Ascending aorta (tissue), 2 donors: Measurements from ENCODE around the gene GSPT2. TPM values are rescaled to one million over a fixed set of nuclear protein-coding genes. Genes with fewer than 3 reads are reported as not detected.
A peak's percentile ranks its signal among the peaks of the same experiment; 100 is the strongest.

ENCODE experiments used
- DNase-seq, 2 donors: peaks; one replicate each; pipeline ENCODE4 v3.0.0-alpha.2; 2019; ENCODE audit warnings: low spot score in 2 of 2
- H3K27ac ChIP-seq, 2 donors: fragments of 200-600 bp; sonication (generic); one replicate each; pipeline ENCODE4 v1.5.1; 2016 to 2017; ENCODE audit warnings: mild to moderate bottlenecking in 1 of 2
- H3K27me3 ChIP-seq: fragments of 200-600 bp; sonication (generic); one replicate; pipeline ENCODE4 v1.5.1; 2017
- H3K36me3 ChIP-seq, 2 donors: fragments of 200-600 bp; sonication (generic); one replicate each; pipeline ENCODE4 v1.5.1; 2016
- H3K4me1 ChIP-seq, 2 donors: fragments of 200-600 bp; sonication (generic); one replicate each; pipeline ENCODE4 v1.5.1; 2016 to 2017; ENCODE audit warnings: mild to moderate bottlenecking in 1 of 2
- H3K4me3 ChIP-seq, 2 donors: fragments of 200-600 bp; sonication (generic); one replicate each; pipeline ENCODE4 v1.5.1; 2016 to 2017; ENCODE audit warnings: mild to moderate bottlenecking in 1 of 2
- H3K9me3 ChIP-seq, 2 donors: fragments of 200-600 bp; sonication (generic); one replicate each; pipeline ENCODE4 v1.5.1; 2016
- CTCF ChIP-seq, 3 experiments: fragments of 200-600 bp in 2 of 3; fragments of 450-650 bp in 1 of 3; sonication (generic) in 2 of 3; IDR thresholded peaks; one replicate each; pipeline ENCODE4 v1.5.1; 2016 to 2019; ENCODE audit warnings: antibody characterized with exemption in 3 of 3, mild to moderate bottlenecking in 1 of 3, moderate library complexity in 1 of 3
- intact Hi-C: fragments of 100-400 bp; cut with DNase I; formaldehyde crosslinking; loops from one replicate; pipeline ENCODE4 v1.15.1; 2023
- total RNA-seq: library from RNA; depleted of rRNA; stranded (reverse); fragments of >200 nt; gene quantifications from one replicate; pipeline ENCODE4 v1.1.0, GENCODE V29; 2016

GSPT2 gene
- total RNA-seq, 1 donor from 2014 or later, result 2.9 TPM

DNA sequence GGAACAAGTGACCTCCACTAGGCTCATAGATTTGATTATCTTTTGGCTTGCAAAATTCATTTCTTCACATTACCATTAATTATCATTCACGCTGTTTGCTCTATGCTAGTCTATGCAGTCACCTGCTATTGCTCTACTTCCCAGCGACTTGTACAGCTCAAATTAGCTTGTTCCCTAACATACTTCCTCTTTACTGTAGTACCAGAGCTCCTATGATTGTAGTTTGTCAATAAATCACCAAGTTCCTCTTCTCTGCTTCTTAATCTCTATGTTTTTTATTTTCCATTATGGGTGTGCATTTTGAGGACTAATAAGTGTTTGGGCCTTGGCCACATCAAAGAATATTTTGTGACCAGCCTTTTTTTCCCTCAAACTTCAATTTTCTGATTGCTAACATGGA lies 6.2 kb upstream of the GSPT2 start:
- no peak overlapping the region for H3K27ac ChIP-seq
- H3K36me3 ChIP-seq, result no peaks in the 10 kb centered on the region
- H3K4me3 ChIP-seq, result no peak overlapping the region
- no peak for TF ChIP-seq CTCF (IDR thresholded peaks at IDR 0.05)
- no peaks in the 10 kb centered on the region for H3K4me1 ChIP-seq
- no peaks in the 10 kb centered on the region for H3K9me3 ChIP-seq
- H3K27me3 ChIP-seq, result no peaks in the 10 kb centered on the region
- intact Hi-C loops, result no loop called here
- DNase-seq, result no peak

DNA sequence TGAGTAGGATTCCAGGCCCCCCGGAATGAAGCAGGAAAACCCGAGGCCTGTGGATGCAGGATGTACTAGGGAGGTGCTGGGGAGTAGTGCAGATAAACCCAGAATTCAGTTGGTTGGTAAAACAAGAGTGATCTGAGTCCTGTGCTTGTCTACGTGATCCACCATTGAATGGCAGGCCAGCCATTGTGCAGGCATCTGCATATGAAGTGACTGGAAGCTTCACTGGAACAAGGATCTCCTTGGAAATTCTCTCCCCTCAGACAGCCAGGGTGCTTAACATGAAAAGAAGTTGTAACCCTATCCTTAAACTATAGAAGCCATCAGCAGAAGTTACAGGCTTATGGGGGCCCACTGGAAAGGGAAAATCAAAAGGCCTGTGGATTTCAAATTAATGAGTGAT lies 656 bp upstream of the GSPT2 start:
- Histone ChIP-seq H3K4me3 (peak overlapping the region; percentile 57 to 83), H3K9me3 (no peaks in the 10 kb centered on the region), H3K27me3 (no peaks in the 10 kb centered on the region), H3K4me1 (no peaks in the 10 kb centered on the region), H3K27ac (peak overlapping the region; percentile 70 to 71), H3K36me3 (no peaks in the 10 kb centered on the region)
- intact Hi-C loops, result no loop called here
- TF ChIP-seq CTCF (IDR thresholded peaks at IDR 0.05), result no peak
- DNase-seq, result no peak

GRCh38 chrX:51747671-51748070 lies 4.4 kb downstream of the GSPT2 start:
- Histone ChIP-seq H3K4me3 (no peak overlapping the region), H3K27me3 (no peaks in the 10 kb centered on the region), H3K36me3 (no peaks in the 10 kb centered on the region), H3K9me3 (no peaks in the 10 kb centered on the region), H3K4me1 (no peaks in the 10 kb centered on the region), H3K27ac (no peak overlapping the region)
- intact Hi-C loops, result no loop called here
- TF ChIP-seq CTCF (IDR thresholded peaks at IDR 0.05), result no peak
- DNase-seq, result no peak

- Histone ChIP-seq H3K27ac (no peak overlapping the region), H3K9me3 (no peaks in the 10 kb centered on the region), H3K36me3 (no peaks in the 10 kb centered on the region), H3K27me3 (no peaks in the 10 kb centered on the region), H3K4me1 (no peaks in the 10 kb centered on the region), H3K4me3 (no peak overlapping the region)
- no peak for DNase-seq
- intact Hi-C loops, result no loop called here
- TF ChIP-seq CTCF (IDR thresholded peaks at IDR 0.05), result no peak
These were observed 16.0 kb downstream of the GSPT2 start for GRCh38 chrX:51759055-51759839.

GRCh38 chrX:51760657-51761056 lies 17.4 kb downstream of the GSPT2 start:
- no peak for DNase-seq
- Histone ChIP-seq H3K4me3 (no peak overlapping the region), H3K9me3 (no peaks in the 10 kb centered on the region), H3K27me3 (no peaks in the 10 kb centered on the region), H3K36me3 (no peaks in the 10 kb centered on the region), H3K27ac (no peak overlapping the region), H3K4me1 (no peaks in the 10 kb centered on the region)
- TF ChIP-seq CTCF (IDR thresholded peaks at IDR 0.05), result no peak
- intact Hi-C loops, result no loop called here
